Nephron (organoid): ENCODE results near the gene ARHGAP15.
A peak's percentile ranks its signal among the peaks of the same experiment; 100 is the strongest.

Experiments used
- H3K27ac Mint-ChIP-seq, 3 experiments: 2 replicates each; pipeline ENCODE4 v1.8.0; 2020; ENCODE audit warnings: mixed read lengths in 3 of 3, mild to moderate bottlenecking in 2 of 3, moderate library complexity in 1 of 3
- H3K27me3 Mint-ChIP-seq: 2 replicates; pipeline ENCODE4 v1.8.0; 2021; ENCODE audit warnings: low read depth, mild to moderate bottlenecking, moderate library complexity, mixed read lengths
- H3K36me3 Mint-ChIP-seq: 2 replicates; pipeline ENCODE4 v1.8.0; 2020; ENCODE audit warnings: low read depth, mixed read lengths
- H3K4me1 Mint-ChIP-seq: 2 replicates; pipeline ENCODE4 v1.8.0; 2020; ENCODE audit warnings: mixed read lengths
- H3K4me3 Mint-ChIP-seq, 3 experiments: 2 replicates each; pipeline ENCODE4 v1.8.0; 2020; ENCODE audit warnings: mild to moderate bottlenecking in 3 of 3, mixed read lengths in 3 of 3, moderate library complexity in 2 of 3
- H3K9me3 Mint-ChIP-seq: 2 replicates; pipeline ENCODE4 v1.8.0; 2020; ENCODE audit warnings: mixed read lengths
- CTCF ChIP-seq, 3 experiments: fragments of 200-600 bp; sonication (generic); IDR thresholded peaks; one replicate each; pipeline ENCODE4 v1.5.0; 2021; ENCODE audit warnings: antibody characterized with exemption in 3 of 3; ENCODE audit not compliant: unreplicated experiment in 3 of 3

ARHGAP15 gene

GRCh38 chr2:143138292-143138691, 9.1 kb downstream of the ARHGAP15 start:
- TF ChIP-seq CTCF (IDR thresholded peaks at IDR 0.05; ENCODE audit: unreplicated experiment in 3 of 3) = no peak
- Mint-ChIP-seq H3K27ac (no peak overlapping the region), H3K4me3 (no peak overlapping the region), H3K4me1 (peaks cover 4% of the 10 kb centered on the region), H3K36me3 (no peaks in the 10 kb centered on the region), H3K9me3 (no peaks in the 10 kb centered on the region), H3K27me3 (no peaks in the 10 kb centered on the region)

DNA sequence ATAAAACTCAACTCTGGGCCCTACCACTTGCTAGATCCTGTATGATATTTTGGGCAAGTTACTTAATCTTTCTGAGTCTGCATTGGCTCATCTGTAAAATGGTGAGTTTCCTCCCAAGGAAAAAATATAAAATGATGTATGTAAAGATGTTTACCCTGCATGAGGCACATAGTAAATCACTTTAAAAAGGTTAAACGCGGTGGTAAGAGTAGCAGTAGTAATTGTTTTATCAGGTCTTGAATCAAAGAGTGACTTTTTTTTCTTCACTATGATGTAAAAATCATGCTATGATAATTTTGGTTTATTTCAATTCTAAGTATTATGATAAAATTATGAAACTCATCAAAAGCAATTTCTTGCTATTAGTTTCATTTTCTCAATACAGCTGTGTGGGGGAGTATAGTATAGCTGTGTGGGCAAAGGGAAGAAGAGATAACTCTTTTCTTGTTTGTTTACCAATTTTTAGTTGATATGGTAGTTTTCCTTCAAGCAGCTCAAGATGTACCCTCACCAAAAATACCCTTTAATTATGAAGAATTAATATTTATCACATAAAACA, 10.7 kb downstream of the ARHGAP15 start:
- no peaks in the 10 kb centered on the region for H3K9me3 Mint-ChIP-seq
- no peaks in the 10 kb centered on the region for H3K36me3 Mint-ChIP-seq
- peaks cover 4% of the 10 kb centered on the region for H3K4me1 Mint-ChIP-seq
- TF ChIP-seq CTCF (IDR thresholded peaks at IDR 0.05; ENCODE audit: unreplicated experiment in 3 of 3) = no peak
- H3K27me3 Mint-ChIP-seq = no peaks in the 10 kb centered on the region
- no peak overlapping the region for H3K4me3 Mint-ChIP-seq
- H3K27ac Mint-ChIP-seq = no peak overlapping the region

DNA sequence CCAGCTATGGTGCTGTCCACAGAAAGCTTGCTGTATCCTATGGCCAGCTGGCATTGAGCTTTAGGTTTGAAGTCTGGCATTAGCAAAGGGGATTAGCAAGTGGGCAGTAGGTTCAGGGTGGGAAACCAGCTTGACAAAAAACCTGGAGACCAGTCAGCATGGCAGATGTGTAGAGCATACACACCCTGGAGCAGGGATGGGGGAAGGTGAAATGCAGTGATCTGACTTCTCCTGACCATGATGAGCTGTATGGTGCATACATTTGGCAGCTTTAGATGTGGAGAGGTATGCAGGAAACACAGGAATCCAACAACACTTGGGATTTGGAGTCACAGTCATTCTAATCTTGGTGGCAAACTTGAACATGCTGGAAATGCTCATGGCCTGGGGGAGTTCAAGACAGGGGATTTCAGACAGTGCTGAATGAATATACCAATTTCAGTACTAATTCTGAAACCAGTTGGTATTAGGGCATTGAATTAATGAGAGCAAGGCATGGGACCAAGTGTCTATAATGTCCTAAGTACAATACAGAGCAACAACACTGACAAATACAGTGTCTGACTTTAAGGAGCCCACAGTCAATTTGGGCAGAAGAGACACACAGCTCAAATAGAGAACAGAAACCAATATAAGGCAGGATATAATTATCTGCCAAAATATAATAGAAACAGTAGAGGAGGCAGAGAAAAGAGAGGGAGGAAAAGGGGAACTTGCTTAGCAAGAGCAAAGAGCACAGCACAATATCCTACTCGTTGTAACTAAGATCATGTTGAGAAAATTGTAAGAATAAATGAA, 11.8 kb downstream of the ARHGAP15 start:
- no peak for TF ChIP-seq CTCF (IDR thresholded peaks at IDR 0.05; ENCODE audit: unreplicated experiment in 3 of 3)
- peaks cover 9% of the 10 kb centered on the region for H3K4me1 Mint-ChIP-seq
- no peaks in the 10 kb centered on the region for H3K27me3 Mint-ChIP-seq
- H3K36me3 Mint-ChIP-seq = no peaks in the 10 kb centered on the region
- H3K9me3 Mint-ChIP-seq = no peaks in the 10 kb centered on the region
- no peak overlapping the region for H3K27ac Mint-ChIP-seq
- H3K4me3 Mint-ChIP-seq = no peak overlapping the region

DNA sequence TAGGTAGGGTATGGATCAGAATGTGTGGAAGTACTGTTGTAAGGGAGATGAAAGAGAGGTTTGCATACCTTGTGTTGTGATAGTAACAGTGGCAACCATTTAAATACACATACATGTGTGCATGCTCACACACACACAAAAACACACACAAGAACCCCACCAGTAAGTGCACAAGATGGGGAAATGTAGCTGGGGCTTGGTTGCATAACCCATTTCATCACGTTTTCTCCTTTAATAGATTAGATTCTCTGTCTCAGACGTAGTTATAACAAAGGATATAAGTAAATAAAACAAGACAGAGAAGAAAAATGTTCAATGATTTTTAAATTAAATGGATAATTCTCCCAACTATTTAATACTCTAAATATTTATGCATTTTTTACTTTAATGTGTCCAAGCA, 13.4 kb downstream of the ARHGAP15 start:
- Mint-ChIP-seq H3K4me1 (peaks cover 14% of the 10 kb centered on the region), H3K36me3 (no peaks in the 10 kb centered on the region), H3K4me3 (no peak overlapping the region), H3K9me3 (no peaks in the 10 kb centered on the region), H3K27ac (no peak overlapping the region), H3K27me3 (no peaks in the 10 kb centered on the region)
- no peak for TF ChIP-seq CTCF (IDR thresholded peaks at IDR 0.05; ENCODE audit: unreplicated experiment in 3 of 3)

DNA sequence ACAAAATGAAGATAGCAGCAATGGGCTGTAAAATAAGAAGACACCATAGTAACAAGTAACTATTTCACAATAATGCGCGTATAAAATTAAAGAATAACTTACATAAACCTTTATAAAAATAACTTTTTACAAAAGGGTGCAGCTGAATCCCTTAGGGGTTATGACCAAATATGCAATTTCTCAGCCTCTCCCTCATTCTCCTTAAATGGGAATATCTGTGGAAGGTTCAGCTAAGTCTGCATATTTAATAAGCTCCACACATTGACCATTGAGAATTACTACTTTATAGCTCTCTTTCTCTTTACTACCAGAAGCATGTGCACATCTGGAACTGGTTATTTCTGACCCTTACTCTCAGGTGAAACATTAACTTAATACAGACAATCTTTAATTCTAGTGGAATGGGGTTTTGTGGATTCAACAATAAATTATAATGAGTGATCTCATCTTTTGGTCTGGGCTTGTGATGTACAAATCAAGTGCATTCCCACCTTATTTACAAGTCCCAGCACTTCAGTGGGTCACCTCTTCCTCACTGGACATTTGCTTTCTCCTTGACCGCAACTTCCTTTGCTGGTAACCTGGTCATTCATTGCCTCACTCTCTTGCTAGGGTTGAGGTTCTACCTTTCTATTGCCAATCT, 15.7 kb downstream of the ARHGAP15 start:
- H3K9me3 Mint-ChIP-seq = no peaks in the 10 kb centered on the region
- no peak overlapping the region for H3K4me3 Mint-ChIP-seq
- no peaks in the 10 kb centered on the region for H3K36me3 Mint-ChIP-seq
- H3K27me3 Mint-ChIP-seq = no peaks in the 10 kb centered on the region
- peak overlapping the region in 2 of 3 experiments; percentile 13 to 22 for H3K27ac Mint-ChIP-seq
- TF ChIP-seq CTCF (IDR thresholded peaks at IDR 0.05; ENCODE audit: unreplicated experiment in 3 of 3) = no peak
- H3K4me1 Mint-ChIP-seq = peaks cover 14% of the 10 kb centered on the region
